ENCODE data around the gene AIDA.

DNA sequence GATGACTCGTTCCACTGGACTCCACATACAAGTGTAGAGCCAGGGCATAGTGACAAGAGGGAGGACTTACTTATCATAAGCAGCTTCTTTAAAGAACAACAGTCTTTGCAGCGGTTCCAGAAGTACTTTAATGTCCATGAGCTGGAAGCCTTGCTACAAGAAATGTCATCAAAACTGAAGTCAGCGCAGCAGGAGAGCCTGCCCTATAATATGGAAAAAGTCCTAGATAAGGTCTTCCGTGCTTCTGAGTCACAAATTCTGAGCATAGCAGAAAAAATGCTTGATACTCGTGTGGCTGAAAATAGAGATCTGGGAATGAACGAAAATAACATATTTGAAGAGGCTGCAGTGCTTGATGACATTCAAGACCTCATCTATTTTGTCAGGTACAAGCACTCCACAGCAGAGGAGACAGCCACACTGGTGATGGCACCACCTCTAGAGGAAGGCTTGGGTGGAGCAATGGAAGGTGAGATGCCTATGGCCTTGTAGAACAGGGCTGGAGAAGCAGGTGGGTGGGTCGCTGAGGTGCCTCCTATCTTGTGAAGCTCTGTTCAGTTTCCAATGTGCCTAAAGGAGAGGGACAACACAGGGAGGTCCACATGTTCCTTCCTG, 82.3 kb downstream of the AIDA start:
- TF ChIP-seq RCOR1 (IDR thresholded peaks at IDR 0.05; ENCODE audit: low read length), result no peak
- TF ChIP-seq CTCF (IDR thresholded peaks at IDR 0.05), result no peak
- no peak for TF ChIP-seq POLR2AphosphoS5 (IDR thresholded peaks at IDR 0.05; ENCODE audit: low read depth, low read length)
- TF ChIP-seq ELF1 (IDR thresholded peaks at IDR 0.05), result no peak
- no peak for TF ChIP-seq EP300 (IDR thresholded peaks at IDR 0.05; ENCODE audit: borderline replicate concordance in 1 of 2, low read depth in 1 of 2, low read length in 1 of 2)
- TF ChIP-seq MAX (IDR thresholded peaks at IDR 0.05; ENCODE audit: low read depth), result no peak
- TF ChIP-seq, protein P1, sequence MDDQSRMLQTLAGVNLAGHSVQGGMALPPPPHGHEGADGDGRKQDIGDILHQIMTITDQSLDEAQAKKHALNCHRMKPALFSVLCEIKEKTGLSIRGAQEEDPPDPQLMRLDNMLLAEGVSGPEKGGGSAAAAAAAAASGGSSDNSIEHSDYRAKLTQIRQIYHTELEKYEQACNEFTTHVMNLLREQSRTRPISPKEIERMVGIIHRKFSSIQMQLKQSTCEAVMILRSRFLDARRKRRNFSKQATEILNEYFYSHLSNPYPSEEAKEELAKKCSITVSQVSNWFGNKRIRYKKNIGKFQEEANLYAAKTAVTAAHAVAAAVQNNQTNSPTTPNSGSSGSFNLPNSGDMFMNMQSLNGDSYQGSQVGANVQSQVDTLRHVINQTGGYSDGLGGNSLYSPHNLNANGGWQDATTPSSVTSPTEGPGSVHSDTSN (IDR thresholded peaks at IDR 0.05), result no peak
